SK-N-SH (cell line): ENCODE results near the gene FREY1. TPM values are rescaled to one million over a fixed set of nuclear protein-coding genes. Genes with fewer than 3 reads are reported as not detected.

Source experiments
- CTCF ChIA-PET: fragments of 300-600, 350-600 bp; formaldehyde crosslinking; extraction: SDS; loops from one replicate; lab custom pipeline; 2021; lab: Yijun Ruan, JAX
- POLR2A ChIA-PET: fragments of 350-600 bp; sonication (Branson Sonifier 250); formaldehyde crosslinking; extraction: SDS; loops from one replicate; lab custom pipeline; 2020; ENCODE audit warnings: antibody characterized with exemption, inconsistent platforms; lab: Yijun Ruan, JAX
- DNase-seq: peaks from one replicate; pipeline ENCODE4 v3.0.0; 2012
- H2AFZ ChIP-seq: fragments of 200-600 bp; sonication (generic); 2 replicates; pipeline ENCODE4 v1.8.1; 2016; ENCODE audit warnings: antibody characterized with exemption, mild to moderate bottlenecking, low read depth
- H3F3A ChIP-seq: fragments of 200-600 bp; sonication (generic); replicated peaks from 2 replicates; pipeline ENCODE3; 2016; ENCODE audit warnings: antibody characterized with exemption, mild to moderate bottlenecking; ENCODE audit not compliant: insufficient read depth
- H3K27ac ChIP-seq, 2 experiments: fragments of 200-500 bp in 1 of 2; fragments of 200-600 bp in 1 of 2; sonication (Bioruptor generic) in 1 of 2; sonication (generic), shearing (Covaris generic) in 1 of 2; 2 replicates each; pipeline versions ENCODE4 v1.5.1 to v1.6.1; 2014 to 2016; ENCODE audit warnings: low read depth in 2 of 2, inconsistent platforms in 1 of 2, low read length in 1 of 2, mild to moderate bottlenecking in 1 of 2, mixed read lengths in 1 of 2
- H3K27me3 ChIP-seq: fragments of 200-600 bp; sonication (generic), shearing (Covaris generic); 2 replicates; pipeline ENCODE4 v1.6.1; 2016; ENCODE audit warnings: mixed run types; ENCODE audit not compliant: insufficient read depth
- H3K36me3 ChIP-seq, 2 experiments: fragments of 200-500 bp in 1 of 2; fragments of 200-600 bp in 1 of 2; sonication (Bioruptor generic) in 1 of 2; sonication (generic) in 1 of 2; replicated peaks in 1 of 2; 2 replicates each; pipeline versions ENCODE3 to v1.5.1; 2014 to 2016; ENCODE audit warnings: low read length in 1 of 2, mild to moderate bottlenecking in 1 of 2; ENCODE audit not compliant: insufficient read depth in 2 of 2, control insufficient read depth in 1 of 2
- H3K4me1 ChIP-seq, 2 experiments: fragments of 200-500 bp in 1 of 2; fragments of 200-600 bp in 1 of 2; sonication (Bioruptor generic) in 1 of 2; sonication (generic), shearing (Covaris generic) in 1 of 2; 2 replicates each; pipeline versions ENCODE4 v1.5.1 to v1.6.1; 2014 to 2016; ENCODE audit warnings: low read depth in 1 of 2, low read length in 1 of 2, mixed run types in 1 of 2; ENCODE audit not compliant: insufficient read depth in 2 of 2, control insufficient read depth in 1 of 2
- H3K4me2 ChIP-seq: fragments of 200-600 bp; sonication (generic), shearing (Covaris generic); 2 replicates; pipeline ENCODE4 v1.6.1; 2017; ENCODE audit warnings: mixed run types
- H3K4me3 ChIP-seq, 2 experiments: fragments of 200-500 bp in 1 of 2; fragments of 200-600 bp in 1 of 2; sonication (Bioruptor generic) in 1 of 2; sonication (generic), shearing (Covaris generic) in 1 of 2; 2 replicates each; pipeline versions ENCODE4 v1.5.1 to v1.8.1; 2014 to 2016; ENCODE audit warnings: low read depth in 2 of 2, inconsistent platforms in 1 of 2, low read length in 1 of 2, mild to moderate bottlenecking in 1 of 2, mixed read lengths in 1 of 2, moderate library complexity in 1 of 2
- H3K79me2 ChIP-seq: fragments of 200-600 bp; sonication (generic); 2 replicates; pipeline ENCODE4 v1.8.1; 2017; ENCODE audit warnings: mild to moderate bottlenecking; ENCODE audit not compliant: insufficient read depth
- H3K9ac ChIP-seq: fragments of 200-600 bp; sonication (generic); 2 replicates; pipeline ENCODE4 v1.6.1; 2017; ENCODE audit warnings: mixed run types
- H3K9me2 ChIP-seq: fragments of 200-600 bp; sonication (generic); 2 replicates; pipeline ENCODE4 v1.6.1; 2017; ENCODE audit warnings: mixed run types
- H3K9me3 ChIP-seq: fragments of 200-600 bp; sonication (generic); 2 replicates; pipeline ENCODE4 v1.6.1; 2017; ENCODE audit warnings: mixed run types, mild to moderate bottlenecking, moderate library complexity
- H4K20me1 ChIP-seq: fragments of 200-600 bp; sonication (generic); 2 replicates; pipeline ENCODE4 v1.6.1; 2017; ENCODE audit warnings: mild to moderate bottlenecking, mixed run types; ENCODE audit not compliant: insufficient read depth
- CHD2 ChIP-seq: fragments of 150-350 bp; IDR thresholded peaks from 2 replicates; pipeline ENCODE4 v1.6.1; 2018; ENCODE audit warnings: low read length; ENCODE audit not compliant: partially characterized antibody
- EP300 ChIP-seq, 2 experiments: IDR thresholded peaks; 2 replicates each; pipeline versions ENCODE4 v1.4.0 to v1.6.1; 2012; ENCODE audit warnings: borderline replicate concordance in 1 of 2, low read depth in 1 of 2, low read length in 1 of 2
- GATA2 ChIP-seq: sonication (generic); formaldehyde crosslinking; IDR thresholded peaks from 2 replicates; pipeline ENCODE4 v1.5.0; 2020; ENCODE audit warnings: mild to moderate bottlenecking, missing genetic modification reagents
- MXI1 ChIP-seq: IDR thresholded peaks from 2 replicates; pipeline ENCODE4 v1.6.1; 2012; ENCODE audit warnings: mild to moderate bottlenecking, low read depth, low read length, improper control_type of control experiment
- NRF1 ChIP-seq: IDR thresholded peaks from 2 replicates; pipeline ENCODE4 v1.6.1; 2012; ENCODE audit warnings: low read depth, mild to moderate bottlenecking, low read length
- RAD21 ChIP-seq: IDR thresholded peaks from 2 replicates; pipeline ENCODE4 v1.6.1; 2012; ENCODE audit warnings: mild to moderate bottlenecking, low read length
- RFX5 ChIP-seq: IDR thresholded peaks from 2 replicates; pipeline ENCODE4 v1.6.1; 2012; ENCODE audit warnings: mild to moderate bottlenecking, improper control_type of control experiment, low read length
- RXRA ChIP-seq: IDR thresholded peaks from 2 replicates; pipeline ENCODE4 v1.4.0; 2012; ENCODE audit warnings: low read depth, mild to moderate bottlenecking, borderline replicate concordance
- TAF1 ChIP-seq: IDR thresholded peaks from 2 replicates; pipeline ENCODE4 v1.6.1; 2012; ENCODE audit warnings: low read depth, mild to moderate bottlenecking, low read length, moderate library complexity, borderline replicate concordance
- WGBS: methylation state at CpG from one replicate; pipeline ENCODE4 v1.1.6; 2017; ENCODE audit warnings: low lambda C conversion rate; 5-methylcytosine and 5-hydroxymethylcytosine counted together
- polyA plus RNA-seq, 3 experiments: library from polyadenylated mRNA; depleted of rRNA; stranded (reverse); fragments of >200 nt; gene quantifications; 2 replicates each; pipeline ENCODE4 v1.2.3, GENCODE V29; 2012
- TF ChIP-seq, protein P1 (sequence below): IDR thresholded peaks from 2 replicates; pipeline ENCODE4 v1.4.0; 2012; ENCODE audit warnings: low read depth
- TF ChIP-seq, protein P2 (sequence below): IDR thresholded peaks from 2 replicates; pipeline ENCODE4 v1.6.1; 2012; ENCODE audit warnings: mild to moderate bottlenecking, low read depth, low read length, moderate library complexity

FREY1 gene
- polyA plus RNA-seq, 1 of the 3 experiments (the other 2 are of a cell fraction): 0.30 TPM

DNA sequence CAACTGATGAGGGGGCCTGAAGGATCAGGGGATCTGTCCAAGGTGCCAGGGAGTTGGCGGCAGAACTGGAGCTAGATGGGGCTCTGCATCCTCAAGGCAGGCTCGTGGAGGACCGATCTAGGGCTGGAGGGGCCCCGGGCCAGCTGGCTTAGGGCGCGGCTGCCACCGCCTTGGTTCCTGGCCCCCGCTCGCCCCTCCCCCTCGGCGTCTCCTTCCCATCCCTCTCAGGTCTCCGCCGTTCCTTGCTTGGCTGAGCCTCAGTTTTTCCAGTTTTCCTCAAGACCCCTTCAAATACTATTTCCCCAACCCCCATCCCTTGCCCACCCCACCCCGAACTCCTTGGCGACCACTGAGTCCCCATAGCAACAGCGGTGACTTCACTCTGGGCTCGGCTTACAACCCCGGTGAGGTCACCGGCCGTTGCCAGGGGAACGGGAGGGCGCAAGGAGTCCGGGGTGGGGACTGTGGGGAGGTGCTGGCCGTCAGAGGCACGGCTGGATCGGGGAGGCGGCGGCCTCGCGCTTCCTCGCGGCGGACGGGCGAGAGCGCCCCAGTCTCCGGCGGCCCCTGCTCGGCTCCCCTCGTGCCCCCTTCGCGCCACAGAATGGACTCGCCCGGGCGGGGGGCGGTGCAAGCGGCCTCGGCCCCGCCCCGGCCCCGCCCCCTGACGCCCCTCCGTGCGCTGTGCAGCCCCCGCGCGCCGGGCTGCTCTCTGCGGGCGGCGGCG lies 7.5 kb downstream of the FREY1 start:
- Histone ChIP-seq H3K4me2 (peak overlapping the region; percentile 99), H3K27me3 (no peaks in the 10 kb centered on the region), H2AFZ (no peak overlapping the region), H3K36me3 (peaks cover 0 to 20% of the 10 kb centered on the region in 2 experiments), H3K79me2 (no peaks in the 10 kb centered on the region), H3K4me1 (peaks cover 11 to 45% of the 10 kb centered on the region in 2 experiments; a peak in 2 of 4 replicates), H3K9ac (peak overlapping the region; percentile 78; the same call in 1 of the 2 replicates), H3F3A (no peaks in the 10 kb centered on the region), H4K20me1 (peaks cover 9% of the 10 kb centered on the region; the same call in 1 of the 2 replicates), H3K9me3 (no peaks in the 10 kb centered on the region), H3K27ac (peak overlapping the region; percentile 76 to 89), H3K9me2 (no peaks in the 10 kb centered on the region), H3K4me3 (peak overlapping the region; percentile 52 to 93)
- WGBS: 10% methylated on average over 9 of the region's 62 CpGs
- DNase-seq: peak; percentile 97
- CTCF ChIA-PET: interaction anchor here (0.6 to 4.0 kb wide), 5 partner anchors 9 to 107 kb away, joined by 3 to 31 read pairs (median 4); no protein-coding TSS in a partner anchor
- TF ChIP-seq RFX5 (0 out of 2 replicates have a peak, but pooled peaks have one; percentile 25), MXI1 (peak; percentile 64), TAF1 (no peak), EP300 (IDR thresholded peaks at IDR 0.05; ENCODE audit: borderline replicate concordance in 1 of 2, low read depth in 1 of 2, low read length in 1 of 2) (peak in 1 of 2 experiments; percentile 45; a peak in 1 of 4 replicates), CHD2 (peak; percentile 12), RXRA (no peak)
- TF ChIP-seq, protein P1, sequence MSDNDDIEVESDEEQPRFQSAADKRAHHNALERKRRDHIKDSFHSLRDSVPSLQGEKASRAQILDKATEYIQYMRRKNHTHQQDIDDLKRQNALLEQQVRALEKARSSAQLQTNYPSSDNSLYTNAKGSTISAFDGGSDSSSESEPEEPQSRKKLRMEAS: peak; percentile 4; the same call in 1 of the 2 replicates
- TF ChIP-seq, protein P2, sequence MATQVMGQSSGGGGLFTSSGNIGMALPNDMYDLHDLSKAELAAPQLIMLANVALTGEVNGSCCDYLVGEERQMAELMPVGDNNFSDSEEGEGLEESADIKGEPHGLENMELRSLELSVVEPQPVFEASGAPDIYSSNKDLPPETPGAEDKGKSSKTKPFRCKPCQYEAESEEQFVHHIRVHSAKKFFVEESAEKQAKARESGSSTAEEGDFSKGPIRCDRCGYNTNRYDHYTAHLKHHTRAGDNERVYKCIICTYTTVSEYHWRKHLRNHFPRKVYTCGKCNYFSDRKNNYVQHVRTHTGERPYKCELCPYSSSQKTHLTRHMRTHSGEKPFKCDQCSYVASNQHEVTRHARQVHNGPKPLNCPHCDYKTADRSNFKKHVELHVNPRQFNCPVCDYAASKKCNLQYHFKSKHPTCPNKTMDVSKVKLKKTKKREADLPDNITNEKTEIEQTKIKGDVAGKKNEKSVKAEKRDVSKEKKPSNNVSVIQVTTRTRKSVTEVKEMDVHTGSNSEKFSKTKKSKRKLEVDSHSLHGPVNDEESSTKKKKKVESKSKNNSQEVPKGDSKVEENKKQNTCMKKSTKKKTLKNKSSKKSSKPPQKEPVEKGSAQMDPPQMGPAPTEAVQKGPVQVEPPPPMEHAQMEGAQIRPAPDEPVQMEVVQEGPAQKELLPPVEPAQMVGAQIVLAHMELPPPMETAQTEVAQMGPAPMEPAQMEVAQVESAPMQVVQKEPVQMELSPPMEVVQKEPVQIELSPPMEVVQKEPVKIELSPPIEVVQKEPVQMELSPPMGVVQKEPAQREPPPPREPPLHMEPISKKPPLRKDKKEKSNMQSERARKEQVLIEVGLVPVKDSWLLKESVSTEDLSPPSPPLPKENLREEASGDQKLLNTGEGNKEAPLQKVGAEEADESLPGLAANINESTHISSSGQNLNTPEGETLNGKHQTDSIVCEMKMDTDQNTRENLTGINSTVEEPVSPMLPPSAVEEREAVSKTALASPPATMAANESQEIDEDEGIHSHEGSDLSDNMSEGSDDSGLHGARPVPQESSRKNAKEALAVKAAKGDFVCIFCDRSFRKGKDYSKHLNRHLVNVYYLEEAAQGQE: peak; percentile 98
- POLR2A ChIA-PET: interaction anchor here (0.8 to 1.2 kb wide), 4 partner anchors 8 to 18 kb away, joined by 3 to 4 read pairs (median 3); partner anchors contain the start of gene PEX16

DNA sequence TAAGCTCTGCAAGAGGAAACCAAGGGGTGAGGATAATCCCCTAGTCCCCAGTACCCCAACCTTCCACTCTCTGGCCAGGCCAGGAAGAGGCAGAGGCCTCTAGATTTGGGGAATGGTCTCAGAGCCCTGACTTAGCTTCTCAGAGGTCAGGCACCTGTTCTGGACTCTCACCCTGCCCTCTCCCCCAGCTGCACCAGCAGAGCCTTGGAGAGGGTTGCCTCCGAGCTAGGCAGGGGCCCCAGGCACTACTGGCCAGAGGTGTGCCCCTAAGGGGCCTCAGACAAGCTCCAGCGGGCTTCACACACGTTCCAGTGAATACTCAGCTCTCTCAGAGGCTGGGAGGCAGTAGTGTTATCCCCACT lies 8.0 kb downstream of the FREY1 start:
- Histone ChIP-seq H2AFZ (no peak overlapping the region), H3K9me3 (no peaks in the 10 kb centered on the region), H3K79me2 (no peaks in the 10 kb centered on the region), H3K27ac (peak overlapping the region; percentile 76 to 89), H3K27me3 (no peaks in the 10 kb centered on the region), H3K4me3 (peak overlapping the region; percentile 52 to 93; a peak in 3 of 4 replicates), H3K4me1 (peaks cover 11 to 45% of the 10 kb centered on the region in 2 experiments; a peak in 2 of 4 replicates), H3K36me3 (peaks cover 0 to 15% of the 10 kb centered on the region in 2 experiments), H4K20me1 (peaks cover 9% of the 10 kb centered on the region; the same call in 1 of the 2 replicates), H3F3A (no peaks in the 10 kb centered on the region), H3K9me2 (no peaks in the 10 kb centered on the region), H3K4me2 (peak overlapping the region; percentile 99), H3K9ac (peak overlapping the region; percentile 78; the same call in 1 of the 2 replicates)
- TF ChIP-seq RAD21 (no peak), GATA2 (CRISPR knock-in tag) (no peak), NRF1 (no peak)
- ChIA-PET POLR2A (interaction anchor here (0.8 to 1.2 kb wide), 4 partner anchors 8 to 19 kb away, joined by 3 to 4 read pairs (median 3); partner anchors contain the start of gene PEX16), CTCF (interaction anchor here (0.6 to 4.0 kb wide), 6 partner anchors 9 to 107 kb away, joined by 3 to 31 read pairs (median 4); partner anchors contain the start of gene PEX16)
- WGBS: 29% methylated on average over 2 of the region's 3 CpGs
- DNase-seq: no peak
